ENCODE measurements around the gene SURF4.

- TF ChIP-seq CTCF (IDR thresholded peaks at IDR 0.05; ENCODE audit: borderline replicate concordance, extremely low read depth, low read length, poor library complexity, severe bottlenecking), result peak; percentile 25
- no peak for TF ChIP-seq EZH2 (IDR thresholded peaks at IDR 0.05; ENCODE audit: borderline replicate concordance, low read depth, low read length, severe bottlenecking)
Measured at GRCh38 chr9:133342069-133342406, 33.8 kb downstream of the SURF4 start.
